Small intestine (tissue), 7 donors: ENCODE results near the gene REEP2. TPM values are rescaled to one million over a fixed set of nuclear protein-coding genes. Genes with fewer than 3 reads are reported as not detected.

ENCODE experiments used
- DNase-seq, 2 donors: peaks; one replicate each; pipeline versions ENCODE4 v3.0.0 to v3.0.0-alpha.2; 2013
- FAIRE-seq: peaks from 2 replicates; lab custom pipeline; 2012; peaks lifted over from hg19 to GRCh38; lab: Jason Lieb, UNC
- H3K27ac ChIP-seq, 3 donors: one replicate each; pipeline ENCODE4 v1.5.1; 2013; ENCODE audit warnings: low read length in 2 of 3, mild to moderate bottlenecking in 2 of 3, control low read depth in 1 of 3, inconsistent platforms in 1 of 3, low read depth in 1 of 3, moderate library complexity in 1 of 3
- H3K27me3 ChIP-seq, 3 donors: one replicate each; pipeline ENCODE4 v1.6.1; 2013; ENCODE audit warnings: low read length in 3 of 3, inconsistent platforms in 1 of 3; ENCODE audit not compliant: control insufficient read depth in 3 of 3, insufficient read depth in 3 of 3
- H3K36me3 ChIP-seq, 3 donors: one replicate each; pipeline ENCODE4 v1.6.1; 2013; ENCODE audit warnings: low read length in 3 of 3, inconsistent platforms in 1 of 3, low read depth in 1 of 3, mild to moderate bottlenecking in 1 of 3, moderate library complexity in 1 of 3; ENCODE audit not compliant: control insufficient read depth in 3 of 3, insufficient read depth in 2 of 3
- H3K4me1 ChIP-seq, 3 donors: one replicate each; pipeline ENCODE4 v1.6.1; 2013; ENCODE audit warnings: low read length in 2 of 3, inconsistent platforms in 1 of 3, low read depth in 1 of 3, mild to moderate bottlenecking in 1 of 3, moderate library complexity in 1 of 3; ENCODE audit not compliant: control insufficient read depth in 3 of 3, insufficient read depth in 2 of 3
- H3K4me3 ChIP-seq, 3 donors: one replicate each; pipeline ENCODE4 v1.5.1; 2013; ENCODE audit warnings: low read length in 3 of 3, control low read depth in 1 of 3, inconsistent platforms in 1 of 3, low read depth in 1 of 3, mild to moderate bottlenecking in 1 of 3, moderate library complexity in 1 of 3
- H3K9me3 ChIP-seq, 2 donors: one replicate each; pipeline ENCODE4 v1.6.1; 2013; ENCODE audit warnings: low read depth in 1 of 2, low read length in 1 of 2; ENCODE audit not compliant: control insufficient read depth in 2 of 2, insufficient read depth in 1 of 2
- WGBS, 3 donors: extraction: QIAGEN DNeasy Blood & Tissue Kit; methylation state at CpG; one replicate each; pipeline ENCODE4 v1.1.7; 2013; 5-methylcytosine and 5-hydroxymethylcytosine counted together
- polyA plus RNA-seq, 4 donors: library from polyadenylated mRNA; stranded (reverse) in 3 of 4; unstranded in 1 of 4; fragments of 200-250 nt in 3 of 4; fragments of 120-200 nt in 1 of 4; gene quantifications; one replicate each; pipeline versions ENCODE4 v1.2.1 to v1.2.3, GENCODE V29; 2013
- donor health status: healthy with polysubstance abuse.
- donor health status: control.
- donor health status: control.
- donor health status: Bipolar disorder and iron deficiency.
- donor health status: healthy.

REEP2 gene
- polyA plus RNA-seq, 4 donors = 2.2 to 14.2 (median 4.3) TPM

DNA sequence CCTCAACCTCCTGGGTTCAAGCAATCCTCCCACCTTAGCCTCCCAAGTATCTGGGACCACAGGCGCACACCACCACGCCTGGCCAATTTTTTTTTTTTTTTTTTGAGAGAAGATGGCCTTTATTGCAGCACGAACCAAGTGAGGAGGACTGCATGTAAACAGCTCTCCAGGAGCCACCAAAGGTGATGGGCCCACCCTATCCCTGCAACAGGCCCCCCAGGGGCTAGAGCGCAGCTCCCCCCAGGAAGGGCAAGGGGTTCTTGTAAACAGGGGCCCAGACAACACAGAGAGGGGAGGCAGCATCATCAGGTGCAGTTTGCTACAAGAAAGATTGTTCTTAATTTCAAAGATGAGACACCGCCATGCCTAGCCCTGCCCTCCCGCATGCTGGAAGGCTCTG is 13.9 kb downstream of the REEP2 start:
- Histone ChIP-seq H3K4me1 (peaks cover 0 to 6% (median 0%) of the 10 kb centered on the region in 3 donors), H3K36me3 (no peaks in the 10 kb centered on the region), H3K27me3 (peaks cover 0 to 6% (median 0%) of the 10 kb centered on the region in 3 donors), H3K27ac (no peak overlapping the region), H3K9me3 (no peaks in the 10 kb centered on the region), H3K4me3 (no peak overlapping the region)
- FAIRE-seq = no peak
- no peak for DNase-seq
- 92 to 95% (median 94%) methylated on average over 6 of the region's 6 CpGs for whole genome bisulfite sequencing, 3 donors

DNA sequence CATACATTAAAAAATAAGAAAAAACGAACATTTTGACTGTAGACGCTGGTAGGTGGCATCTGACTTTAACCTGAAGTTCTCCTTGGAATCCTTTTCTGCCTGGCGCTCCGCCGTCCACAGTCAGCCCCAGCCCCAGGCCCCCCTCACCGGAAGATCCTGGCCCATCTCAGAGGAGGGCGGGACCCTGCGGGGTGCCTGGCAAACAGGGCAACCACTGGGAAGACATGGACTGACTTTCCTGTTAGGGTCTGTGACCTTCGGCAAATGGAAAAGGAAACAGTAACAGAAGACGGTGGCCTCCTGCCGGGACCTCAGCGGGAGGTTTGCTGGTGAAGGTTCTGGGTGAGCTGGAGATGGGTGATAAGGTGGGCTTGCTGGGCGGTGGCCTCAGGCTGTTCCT is 14.7 kb downstream of the REEP2 start:
- H3K9me3 ChIP-seq = no peaks in the 10 kb centered on the region
- H3K27me3 ChIP-seq = peaks cover 0 to 6% (median 0%) of the 10 kb centered on the region in 3 donors
- no peaks in the 10 kb centered on the region for H3K36me3 ChIP-seq
- WGBS, 3 donors = 87 to 91% (median 88%) methylated on average over 13 of the region's 13 CpGs
- DNase-seq = no peak
- H3K4me3 ChIP-seq = no peak overlapping the region
- peaks cover 0 to 5% (median 2%) of the 10 kb centered on the region in 3 donors for H3K4me1 ChIP-seq
- FAIRE-seq = no peak
- no peak overlapping the region for H3K27ac ChIP-seq

DNA sequence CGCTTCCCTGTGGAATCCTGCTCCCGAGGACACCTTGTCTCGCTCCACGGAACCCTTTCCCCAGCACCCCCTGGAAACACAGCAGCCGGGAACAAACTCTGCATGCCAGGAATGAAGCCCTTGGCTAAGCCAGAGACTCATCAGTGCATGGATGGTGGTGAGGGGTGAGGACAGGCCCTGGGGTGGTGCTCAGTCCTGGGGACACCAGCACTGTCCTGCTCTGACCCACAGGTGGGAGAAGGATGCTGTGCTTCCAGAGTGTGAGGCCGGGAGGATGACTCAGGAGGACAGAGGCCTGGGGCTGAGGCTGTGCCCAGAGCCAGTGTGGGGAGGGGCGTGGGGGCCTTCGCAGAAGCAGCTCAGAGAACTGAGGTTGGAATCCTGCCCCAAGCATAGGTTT is 15.3 kb downstream of the REEP2 start:
- peaks cover 0 to 6% (median 0%) of the 10 kb centered on the region in 3 donors for H3K27me3 ChIP-seq
- no peak overlapping the region for H3K27ac ChIP-seq
- H3K4me1 ChIP-seq = peaks cover 0 to 8% (median 5%) of the 10 kb centered on the region in 3 donors
- no peak for DNase-seq
- H3K4me3 ChIP-seq = no peak overlapping the region
- 80 to 85% (median 81%) methylated on average over 8 of the region's 8 CpGs for WGBS, 3 donors
- H3K9me3 ChIP-seq = no peaks in the 10 kb centered on the region
- H3K36me3 ChIP-seq = no peaks in the 10 kb centered on the region
- no peak for FAIRE-seq

DNA sequence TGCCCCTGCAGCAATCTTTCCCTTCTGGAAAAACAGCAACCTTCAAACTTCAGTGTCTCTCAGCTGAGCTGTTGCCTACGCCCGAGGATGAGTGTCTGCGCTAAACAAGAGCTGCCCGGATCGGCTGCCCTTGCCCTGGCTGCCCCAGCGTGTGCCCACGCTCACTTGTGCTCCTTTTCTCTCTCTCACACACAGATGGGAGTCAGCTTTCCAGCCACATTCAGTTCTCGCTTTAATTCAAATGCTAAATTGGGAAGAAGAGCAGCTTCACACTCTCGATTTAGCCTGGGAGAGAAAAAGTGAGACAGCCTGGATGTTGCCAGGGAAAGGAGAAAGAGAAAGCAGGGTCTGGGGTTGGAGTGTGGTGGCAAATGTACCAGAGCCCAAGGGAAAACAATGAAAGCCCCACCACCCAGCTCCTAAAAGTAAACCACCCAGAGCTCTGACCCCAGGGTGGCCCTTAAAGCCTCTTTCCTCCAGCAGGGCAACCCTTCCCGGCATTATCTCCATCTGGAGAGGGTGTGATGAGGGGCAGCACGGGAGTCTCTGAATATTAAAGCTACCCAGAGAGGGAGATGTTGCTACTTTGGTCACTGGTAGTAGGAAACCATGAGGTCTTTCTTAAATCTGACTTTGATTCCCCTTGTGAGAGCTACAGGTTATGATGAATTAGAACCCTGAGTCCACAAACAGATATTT is 16.5 kb downstream of the REEP2 start:
- no peak for DNase-seq
- 75 to 80% (median 80%) methylated on average over 11 of the region's 11 CpGs for WGBS, 3 donors
- H3K27me3 ChIP-seq = peaks cover 0 to 6% (median 0%) of the 10 kb centered on the region in 3 donors
- no peaks in the 10 kb centered on the region for H3K36me3 ChIP-seq
- no peak for FAIRE-seq
- H3K9me3 ChIP-seq = no peaks in the 10 kb centered on the region
- peaks cover 0 to 18% (median 5%) of the 10 kb centered on the region in 3 donors for H3K4me1 ChIP-seq
- H3K27ac ChIP-seq = no peak overlapping the region
- no peak overlapping the region for H3K4me3 ChIP-seq

DNA sequence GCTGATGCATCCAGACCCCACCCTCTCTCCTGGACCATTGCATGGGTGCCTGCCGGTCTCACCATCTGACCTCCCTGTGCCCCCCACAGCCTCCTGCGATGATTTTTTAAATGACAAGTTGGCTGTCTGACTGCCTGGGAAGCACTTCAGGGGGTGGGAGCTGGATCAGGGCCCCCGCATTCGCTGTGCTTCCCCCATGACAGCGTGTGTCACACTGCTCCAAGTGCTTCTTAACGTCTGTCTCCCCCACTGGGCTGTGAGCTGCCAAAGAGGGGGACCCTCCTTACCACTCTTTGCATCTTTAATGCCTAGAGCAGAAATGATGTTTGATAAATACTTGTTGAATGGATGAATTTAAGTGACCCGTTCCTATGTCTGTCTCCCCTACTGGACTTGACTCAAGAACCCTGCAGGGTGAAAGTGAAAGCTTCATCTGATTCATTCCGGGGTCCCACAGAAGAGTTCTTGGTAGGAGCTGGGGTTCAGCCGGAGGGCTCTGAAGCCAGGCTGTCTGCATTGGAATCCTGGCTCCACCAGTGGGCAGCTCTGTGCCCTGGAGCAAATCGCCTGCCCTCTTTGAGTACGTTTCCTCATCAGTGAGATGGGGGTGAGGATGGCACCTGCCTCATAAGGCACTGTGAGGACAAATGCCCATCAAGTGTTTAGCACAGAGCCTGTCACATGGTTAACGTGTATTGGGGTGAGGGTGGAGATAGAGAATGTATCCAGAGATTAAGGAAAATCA is 18.8 kb downstream of the REEP2 start:
- Histone ChIP-seq H3K9me3 (no peaks in the 10 kb centered on the region), H3K4me3 (no peak overlapping the region), H3K27me3 (peaks cover 0 to 6% (median 0%) of the 10 kb centered on the region in 3 donors), H3K36me3 (no peaks in the 10 kb centered on the region), H3K4me1 (peaks cover 0 to 19% (median 5%) of the 10 kb centered on the region in 3 donors), H3K27ac (no peak overlapping the region)
- DNase-seq (no peak), FAIRE-seq (no peak)
- 66 to 71% (median 66%) methylated on average over 12 of the region's 12 CpGs for WGBS, 3 donors

DNA sequence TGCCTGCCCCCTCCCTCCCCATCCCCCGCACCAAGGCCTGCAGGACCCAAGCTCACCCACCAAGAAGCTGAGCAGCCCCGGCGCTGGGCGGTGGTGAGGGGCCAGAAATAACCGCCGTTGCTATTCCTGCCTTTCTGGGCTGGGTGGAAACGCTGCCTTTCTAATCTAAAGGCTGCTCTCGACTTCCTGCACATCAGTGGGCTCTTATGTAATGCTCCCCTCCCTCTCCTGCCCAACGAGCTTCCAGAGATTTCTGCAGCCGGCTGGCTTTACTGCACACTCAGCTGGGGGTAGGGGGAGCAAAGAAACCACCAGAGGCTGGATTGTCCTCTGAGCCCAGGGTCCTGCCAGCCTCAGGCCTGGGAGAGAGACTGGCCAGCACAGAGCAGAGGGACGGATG is 19.5 kb downstream of the REEP2 start:
- Histone ChIP-seq H3K27me3 (peaks cover 0 to 6% (median 0%) of the 10 kb centered on the region in 3 donors), H3K27ac (no peak overlapping the region), H3K9me3 (no peaks in the 10 kb centered on the region), H3K4me1 (peaks cover 0 to 23% (median 5%) of the 10 kb centered on the region in 3 donors), H3K4me3 (no peak overlapping the region), H3K36me3 (no peaks in the 10 kb centered on the region)
- FAIRE-seq = no peak
- no peak for DNase-seq
- 44 to 69% (median 60%) methylated on average over 10 to 11 of the region's 11 CpGs for WGBS, 3 donors

DNA sequence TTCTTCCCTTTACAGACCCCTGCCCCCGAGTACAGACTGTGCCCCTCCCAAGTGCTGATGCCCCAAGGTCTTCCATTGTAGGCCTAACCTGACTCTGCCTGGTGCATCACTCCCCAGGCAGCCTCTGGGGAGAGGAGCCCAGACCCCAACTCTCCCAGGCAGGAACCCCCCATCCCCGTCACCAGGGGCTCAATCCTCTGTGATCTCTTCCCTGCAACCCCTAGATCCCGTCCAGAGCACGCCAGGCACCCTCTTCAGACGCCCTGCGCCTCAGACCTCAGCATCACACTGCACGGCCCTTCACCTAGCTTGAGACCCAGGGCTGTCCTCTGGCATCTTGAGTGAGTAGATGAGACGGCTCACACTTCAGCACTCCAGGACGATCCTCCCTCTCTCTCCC is 20.0 kb downstream of the REEP2 start:
- no peak for FAIRE-seq
- Histone ChIP-seq H3K4me1 (peaks cover 0 to 25% (median 5%) of the 10 kb centered on the region in 3 donors), H3K4me3 (no peak overlapping the region), H3K9me3 (no peaks in the 10 kb centered on the region), H3K27ac (peak overlapping the region; percentile 21 to 42 (median 34)), H3K36me3 (no peaks in the 10 kb centered on the region), H3K27me3 (peaks cover 0 to 6% (median 0%) of the 10 kb centered on the region in 3 donors)
- DNase-seq = no peak
- 83 to 87% (median 83%) methylated on average over 9 of the region's 9 CpGs for WGBS, 3 donors

DNA sequence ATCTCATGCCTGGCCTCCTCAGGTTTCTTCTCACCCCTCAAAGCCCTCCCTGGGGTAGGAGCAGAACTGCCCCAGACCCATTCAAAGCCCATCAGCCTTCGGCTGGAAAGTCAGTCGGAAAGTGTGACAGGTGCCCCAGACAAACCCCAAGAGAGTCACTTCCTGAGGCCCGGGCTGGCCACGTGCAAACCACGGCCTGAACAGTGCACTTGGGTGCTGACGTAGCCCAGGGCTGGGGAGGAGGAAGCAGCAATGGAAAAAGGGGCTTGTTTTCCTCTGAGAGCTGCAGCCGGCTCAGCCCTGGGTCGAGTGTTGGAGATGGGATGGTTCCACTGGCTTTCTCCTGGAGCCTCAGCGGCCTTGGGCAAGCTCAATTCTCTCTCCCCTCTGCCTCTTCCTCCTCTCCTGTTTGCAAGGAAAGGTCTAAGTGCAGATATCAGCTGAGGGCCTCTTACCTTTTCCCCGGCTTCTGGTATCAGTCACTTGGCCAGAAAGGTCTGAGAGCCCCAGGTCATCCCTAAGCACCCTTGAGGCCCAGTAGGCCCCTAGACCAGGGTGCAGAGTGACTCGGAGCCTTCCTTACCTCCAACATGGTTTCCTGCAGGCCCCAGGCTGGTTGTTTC is 20.6 kb downstream of the REEP2 start:
- H3K27me3 ChIP-seq = peaks cover 0 to 6% (median 0%) of the 10 kb centered on the region in 3 donors
- no peak for FAIRE-seq
- 72 to 80% (median 78%) methylated on average over 11 of the region's 11 CpGs for WGBS, 3 donors

More for the DNA sequence above, 20.6 kb downstream of the REEP2 start:
- H3K36me3 ChIP-seq = no peaks in the 10 kb centered on the region
- DNase-seq = peak; percentile 42 to 59
- H3K27ac ChIP-seq = peak overlapping the region; percentile 21 to 46 (median 34)
- H3K4me1 ChIP-seq = peaks cover 0 to 25% (median 5%) of the 10 kb centered on the region in 3 donors
- H3K4me3 ChIP-seq = no peak overlapping the region
- H3K9me3 ChIP-seq = no peaks in the 10 kb centered on the region
